ENCODE data around the gene SLC25A51.
A peak's percentile ranks its signal among the peaks of the same experiment; 100 is the strongest.

The SLC25A51 gene

GRCh38 chr9:37856551-37856950, 47.4 kb downstream of the SLC25A51 start:
- Histone ChIP-seq H2BK120ac (ENCODE audit: insufficient read depth, low read length, poor library complexity) (no peak overlapping the region), H3K36me3 (ENCODE audit: control insufficient read depth in 1 of 2, insufficient read depth in 2 of 2, low read length in 2 of 2) (peaks cover 15 to 16% of the 10 kb centered on the region in 2 experiments), H3K79me2 (ENCODE audit: control insufficient read depth, insufficient read depth, low read length, poor library complexity) (no peaks in the 10 kb centered on the region), H4K91ac (ENCODE audit: low read depth, low read length) (no peak overlapping the region), H3K18ac (ENCODE audit: low read length) (no peak overlapping the region), H3K23ac (ENCODE audit: low read length) (no peak overlapping the region), H4K8ac (ENCODE audit: low read depth, low read length) (no peak overlapping the region), H4K12ac (ENCODE audit: low read depth, low read length) (no peak overlapping the region), H3K4me1 (ENCODE audit: control insufficient read depth in 1 of 2, insufficient read depth in 2 of 2, low read length in 2 of 2) (no peaks in the 10 kb centered on the region), H3K9me3 (ENCODE audit: insufficient read depth, low read depth, low read length) (peaks cover 2% of the 10 kb centered on the region), H2AFZ (ENCODE audit: insufficient read depth, low read length, poor library complexity) (no peak overlapping the region), H2BK5ac (ENCODE audit: low read depth, low read length, poor library complexity) (no peak overlapping the region), H2BK12ac (ENCODE audit: low read length) (no peak overlapping the region), H3K4me3 (ENCODE audit: low read depth, low read length) (no peak overlapping the region), H3K27me3 (ENCODE audit: insufficient read depth, low read length) (no peaks in the 10 kb centered on the region), H3K4ac (ENCODE audit: low read depth, low read length) (no peak overlapping the region), H3K9ac (ENCODE audit: low read length) (no peak overlapping the region), H3K14ac (ENCODE audit: low read length) (no peak overlapping the region), H3K4me2 (ENCODE audit: low read length) (no peak overlapping the region), H3K27ac (ENCODE audit: low read depth, low read length) (no peak overlapping the region), H3K79me1 (ENCODE audit: low read length) (no peaks in the 10 kb centered on the region), H2AK5ac (ENCODE audit: low read length) (no peak overlapping the region)
- no peak for DNase-seq
- WGBS (ENCODE audit: extremely low coverage, insufficient coverage, insufficient read length): no CpG with 5 or more reads among the region's 1 CpG

DNA sequence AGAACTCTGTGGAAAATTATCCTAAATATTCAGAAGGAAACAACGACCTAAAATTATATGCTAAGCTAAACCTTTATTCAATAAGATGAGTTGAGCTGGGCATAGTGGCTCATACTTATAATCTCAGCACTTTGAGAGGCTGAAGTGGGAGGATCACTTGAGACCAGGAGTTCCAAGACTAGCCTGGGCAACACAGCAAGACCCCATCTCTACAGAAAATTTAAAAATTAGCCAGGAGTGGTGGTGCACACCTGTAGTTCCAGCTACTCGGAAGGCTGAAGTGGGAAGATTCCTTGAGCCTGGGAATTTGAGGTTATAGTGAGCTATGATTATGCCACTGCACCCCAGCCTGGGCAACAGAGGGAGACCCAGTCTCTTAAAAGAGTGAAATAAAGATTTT, 51.7 kb downstream of the SLC25A51 start:
- Histone ChIP-seq H3K4me3 (ENCODE audit: low read depth, low read length) (no peak overlapping the region), H4K12ac (ENCODE audit: low read depth, low read length) (no peak overlapping the region), H2BK120ac (ENCODE audit: insufficient read depth, low read length, poor library complexity) (no peak overlapping the region), H4K91ac (ENCODE audit: low read depth, low read length) (no peak overlapping the region), H3K27me3 (ENCODE audit: insufficient read depth, low read length) (no peaks in the 10 kb centered on the region), H3K4me2 (ENCODE audit: low read length) (no peak overlapping the region), H3K9me3 (ENCODE audit: insufficient read depth, low read depth, low read length) (no peaks in the 10 kb centered on the region), H3K23ac (ENCODE audit: low read length) (no peak overlapping the region), H3K79me1 (ENCODE audit: low read length) (no peaks in the 10 kb centered on the region), H4K8ac (ENCODE audit: low read depth, low read length) (no peak overlapping the region), H3K14ac (ENCODE audit: low read length) (no peak overlapping the region), H3K4me1 (ENCODE audit: control insufficient read depth in 1 of 2, insufficient read depth in 2 of 2, low read length in 2 of 2) (no peaks in the 10 kb centered on the region), H2BK12ac (ENCODE audit: low read length) (no peak overlapping the region), H2AFZ (ENCODE audit: insufficient read depth, low read length, poor library complexity) (no peak overlapping the region), H3K27ac (ENCODE audit: low read depth, low read length) (no peak overlapping the region), H2BK5ac (ENCODE audit: low read depth, low read length, poor library complexity) (no peak overlapping the region), H3K18ac (ENCODE audit: low read length) (no peak overlapping the region), H2AK5ac (ENCODE audit: low read length) (no peak overlapping the region), H3K36me3 (ENCODE audit: control insufficient read depth in 1 of 2, insufficient read depth in 2 of 2, low read length in 2 of 2) (peaks cover 2 to 7% of the 10 kb centered on the region in 2 experiments), H3K4ac (ENCODE audit: low read depth, low read length) (no peak overlapping the region), H3K79me2 (ENCODE audit: control insufficient read depth, insufficient read depth, low read length, poor library complexity) (no peaks in the 10 kb centered on the region), H3K9ac (ENCODE audit: low read length) (no peak overlapping the region)
- no CpG with 5 or more reads among the region's 2 CpGs for WGBS (ENCODE audit: extremely low coverage, insufficient coverage, insufficient read length)
- DNase-seq: no peak

- no peak overlapping the region for H4K12ac ChIP-seq (ENCODE audit: low read depth, low read length)
- H3K23ac ChIP-seq (ENCODE audit: low read length): no peak overlapping the region
- H4K8ac ChIP-seq (ENCODE audit: low read depth, low read length): no peak overlapping the region
- H3K14ac ChIP-seq (ENCODE audit: low read length): no peak overlapping the region
- no peak overlapping the region for H3K9ac ChIP-seq (ENCODE audit: low read length)
- no peak overlapping the region for H2BK12ac ChIP-seq (ENCODE audit: low read length)
- DNase-seq: peak; percentile 50 to 51
- no peaks in the 10 kb centered on the region for H3K9me3 ChIP-seq (ENCODE audit: insufficient read depth, low read depth, low read length)
- H3K4me2 ChIP-seq (ENCODE audit: low read length): no peak overlapping the region
- H3K4me3 ChIP-seq (ENCODE audit: low read depth, low read length): no peak overlapping the region
- H3K4me1 ChIP-seq (ENCODE audit: control insufficient read depth in 1 of 2, insufficient read depth in 2 of 2, low read length in 2 of 2): no peaks in the 10 kb centered on the region
- no peak overlapping the region for H3K18ac ChIP-seq (ENCODE audit: low read length)
- WGBS (ENCODE audit: extremely low coverage, insufficient coverage, insufficient read length): 100% methylated on average over 1 of the region's 4 CpGs
- no peak overlapping the region for H4K91ac ChIP-seq (ENCODE audit: low read depth, low read length)
- H3K27me3 ChIP-seq (ENCODE audit: insufficient read depth, low read length): no peaks in the 10 kb centered on the region
- no peak overlapping the region for H3K27ac ChIP-seq (ENCODE audit: low read depth, low read length)
- H2AFZ ChIP-seq (ENCODE audit: insufficient read depth, low read length, poor library complexity): no peak overlapping the region
- H2BK5ac ChIP-seq (ENCODE audit: low read depth, low read length, poor library complexity): no peak overlapping the region
- H2AK5ac ChIP-seq (ENCODE audit: low read length): no peak overlapping the region
- H3K4ac ChIP-seq (ENCODE audit: low read depth, low read length): no peak overlapping the region
- H3K79me2 ChIP-seq (ENCODE audit: control insufficient read depth, insufficient read depth, low read length, poor library complexity): no peaks in the 10 kb centered on the region
- no peaks in the 10 kb centered on the region for H3K79me1 ChIP-seq (ENCODE audit: low read length)
- H2BK120ac ChIP-seq (ENCODE audit: insufficient read depth, low read length, poor library complexity): no peak overlapping the region
- H3K36me3 ChIP-seq (ENCODE audit: control insufficient read depth in 1 of 2, insufficient read depth in 2 of 2, low read length in 2 of 2): peaks cover 0 to 2% of the 10 kb centered on the region in 2 experiments
These were observed 63.2 kb downstream of the SLC25A51 start for GRCh38 chr9:37840560-37841194.

GRCh38 chr9:37839496-37840461, 64.1 kb downstream of the SLC25A51 start:
- Histone ChIP-seq H2AFZ (ENCODE audit: insufficient read depth, low read length, poor library complexity) (no peak overlapping the region), H3K9ac (ENCODE audit: low read length) (no peak overlapping the region), H2AK5ac (ENCODE audit: low read length) (no peak overlapping the region), H3K9me3 (ENCODE audit: insufficient read depth, low read depth, low read length) (no peaks in the 10 kb centered on the region), H3K4me3 (ENCODE audit: low read depth, low read length) (no peak overlapping the region), H3K4me2 (ENCODE audit: low read length) (no peak overlapping the region), H3K36me3 (ENCODE audit: control insufficient read depth in 1 of 2, insufficient read depth in 2 of 2, low read length in 2 of 2) (peaks cover 0 to 2% of the 10 kb centered on the region in 2 experiments), H4K91ac (ENCODE audit: low read depth, low read length) (no peak overlapping the region), H3K27ac (ENCODE audit: low read depth, low read length) (no peak overlapping the region), H4K8ac (ENCODE audit: low read depth, low read length) (no peak overlapping the region), H3K4me1 (ENCODE audit: control insufficient read depth in 1 of 2, insufficient read depth in 2 of 2, low read length in 2 of 2) (no peaks in the 10 kb centered on the region), H3K79me1 (ENCODE audit: low read length) (no peaks in the 10 kb centered on the region), H4K12ac (ENCODE audit: low read depth, low read length) (no peak overlapping the region), H2BK12ac (ENCODE audit: low read length) (no peak overlapping the region), H2BK120ac (ENCODE audit: insufficient read depth, low read length, poor library complexity) (no peak overlapping the region), H3K18ac (ENCODE audit: low read length) (no peak overlapping the region), H3K27me3 (ENCODE audit: insufficient read depth, low read length) (no peaks in the 10 kb centered on the region), H3K4ac (ENCODE audit: low read depth, low read length) (no peak overlapping the region), H3K79me2 (ENCODE audit: control insufficient read depth, insufficient read depth, low read length, poor library complexity) (no peaks in the 10 kb centered on the region), H2BK5ac (ENCODE audit: low read depth, low read length, poor library complexity) (no peak overlapping the region), H3K23ac (ENCODE audit: low read length) (no peak overlapping the region), H3K14ac (ENCODE audit: low read length) (no peak overlapping the region)
- WGBS (ENCODE audit: extremely low coverage, insufficient coverage, insufficient read length): no CpG with 5 or more reads among the region's 3 CpGs
- DNase-seq: peak in 1 of 2 donors; percentile 31

Measured in trophoblast cell (in vitro differentiated cells and primary cell).